ENCODE results near the gene PARP16.
A peak's percentile ranks its signal among the peaks of the same experiment; 100 is the strongest.

PARP16 gene

GRCh38 chr15:65309882-65310418 is 23.3 kb upstream of the PARP16 start:
- TF ChIP-seq CTCF (IDR thresholded peaks at IDR 0.05), result no peak

- TF ChIP-seq CTCF (IDR thresholded peaks at IDR 0.05), result no peak
Observed at GRCh38 chr15:65307978-65308377, 21.3 kb upstream of the PARP16 start.

GRCh38 chr15:65306551-65306950 is 19.9 kb upstream of the PARP16 start:
- no peak for TF ChIP-seq CTCF (IDR thresholded peaks at IDR 0.05)

GRCh38 chr15:65305776-65306175 is 19.1 kb upstream of the PARP16 start:
- TF ChIP-seq CTCF (IDR thresholded peaks at IDR 0.05), result no peak

- no peak for TF ChIP-seq CTCF (IDR thresholded peaks at IDR 0.05)
Observed at GRCh38 chr15:65305150-65305758, 18.6 kb upstream of the PARP16 start.

- peak; percentile 0; the same call in 1 of the 2 replicates for TF ChIP-seq CTCF (IDR thresholded peaks at IDR 0.05)
Observed at GRCh38 chr15:65304381-65305149, 17.9 kb upstream of the PARP16 start, which contains the start of gene RNU5B-1. TSS of gene RNU5B-1 (plus strand) at chr15:65304677.

GRCh38 chr15:65303687-65304380 is 17.2 kb upstream of the PARP16 start:
- TF ChIP-seq CTCF (IDR thresholded peaks at IDR 0.05), result peak; percentile 94; the same call in 1 of the 2 replicates
